DND-41 (cell line): ENCODE measurements around the gene DHX32.

Experiments used
- ATAC-seq: fragments of 200-7000 bp; cut with Tn5 transposase; 3 replicates; pipeline ENCODE4 v1.9.1; 2021; ENCODE audit warnings: low read depth; ENCODE audit not compliant: insufficient read depth
- DNase-seq: peaks from one replicate; pipeline ENCODE4 v3.0.0-alpha.2; 2020
- H2AFZ ChIP-seq: 2 replicates; pipeline ENCODE4 v1.6.0; 2012; ENCODE audit warnings: low read depth, low read length
- H3K27ac ChIP-seq: 2 replicates; pipeline ENCODE4 v1.5.1; 2012; ENCODE audit warnings: low read length, inconsistent platforms
- H3K27me3 ChIP-seq: fragments of 200-600 bp; sonication (generic); 2 replicates; pipeline ENCODE4 v1.6.0; 2012; ENCODE audit warnings: low read length, mild to moderate bottlenecking, inconsistent platforms; ENCODE audit not compliant: insufficient read depth, poor library complexity
- H3K36me3 ChIP-seq: 2 replicates; pipeline ENCODE4 v1.5.1; 2012; ENCODE audit warnings: low read length, inconsistent platforms; ENCODE audit not compliant: insufficient read depth
- H3K4me1 ChIP-seq: 2 replicates; pipeline ENCODE4 v1.5.1; 2012; ENCODE audit warnings: mild to moderate bottlenecking, low read length; ENCODE audit not compliant: insufficient read depth
- H3K4me2 ChIP-seq: 2 replicates; pipeline ENCODE4 v1.6.0; 2012; ENCODE audit warnings: mild to moderate bottlenecking, moderate library complexity, low read length, inconsistent platforms; ENCODE audit not compliant: insufficient read depth
- H3K4me3 ChIP-seq, 2 experiments: fragments of 200-600 bp in 1 of 2; shearing (Covaris generic) in 1 of 2; 2 replicates each; pipeline ENCODE4 v1.5.1; 2012 to 2016; ENCODE audit warnings: inconsistent platforms in 2 of 2, low read length in 2 of 2, mild to moderate bottlenecking in 2 of 2, low read depth in 1 of 2, moderate library complexity in 1 of 2
- H3K79me2 ChIP-seq: 2 replicates; pipeline ENCODE4 v1.6.0; 2012; ENCODE audit warnings: low read length, inconsistent platforms; ENCODE audit not compliant: insufficient read depth
- H3K9ac ChIP-seq: 2 replicates; pipeline ENCODE4 v1.6.0; 2012; ENCODE audit warnings: low read depth, mild to moderate bottlenecking, inconsistent platforms, low read length, moderate library complexity
- H3K9me3 ChIP-seq: 2 replicates; pipeline ENCODE4 v1.5.1; 2012; ENCODE audit warnings: low read length, moderate library complexity, mild to moderate bottlenecking, inconsistent platforms; ENCODE audit not compliant: insufficient read depth, severe bottlenecking
- H4K20me1 ChIP-seq: 2 replicates; pipeline ENCODE4 v1.6.0; 2012; ENCODE audit warnings: low read length; ENCODE audit not compliant: insufficient read depth
- CTCF ChIP-seq: IDR thresholded peaks from 2 replicates; pipeline ENCODE4 v1.5.1; 2012; ENCODE audit warnings: borderline replicate concordance, low read length, moderate library complexity, mild to moderate bottlenecking; ENCODE audit not compliant: poor library complexity, severe bottlenecking; ENCODE audit errors: extremely low read depth
- EZH2 ChIP-seq: IDR thresholded peaks from 3 replicates; pipeline ENCODE4 v1.6.1; 2012; ENCODE audit warnings: borderline replicate concordance, low read depth, mild to moderate bottlenecking, moderate library complexity, low read length, inconsistent platforms; ENCODE audit not compliant: severe bottlenecking

DHX32 gene

GRCh38 chr10:125827133-125827532 is 54.0 kb downstream of the DHX32 start:
- H3K36me3 ChIP-seq = peaks cover 72% of the 10 kb centered on the region
- no peak overlapping the region for H3K4me3 ChIP-seq
- no peaks in the 10 kb centered on the region for H3K9me3 ChIP-seq
- DNase-seq (no peak), ATAC-seq (no peak)
- peaks cover 30% of the 10 kb centered on the region for H3K4me1 ChIP-seq
- no peak overlapping the region for H3K4me2 ChIP-seq
- H3K27me3 ChIP-seq = no peaks in the 10 kb centered on the region
- no peak overlapping the region for H2AFZ ChIP-seq
- H3K79me2 ChIP-seq = peaks cover 56% of the 10 kb centered on the region
- peaks cover 29% of the 10 kb centered on the region; the same call in 1 of the 2 replicates for H4K20me1 ChIP-seq
- H3K27ac ChIP-seq = no peak overlapping the region
- H3K9ac ChIP-seq = no peak overlapping the region
- TF ChIP-seq EZH2 (no peak), CTCF (no peak)

- Histone ChIP-seq H2AFZ (no peak overlapping the region), H3K4me2 (peak overlapping the region; percentile 88), H3K36me3 (peaks cover 49% of the 10 kb centered on the region), H3K4me3 (peak overlapping the region; percentile 92 to 95), H3K9ac (peak overlapping the region; percentile 73), H3K9me3 (no peaks in the 10 kb centered on the region), H3K27ac (0 out of 2 replicates have a peak overlapping the region, but pooled peaks have one; percentile 100), H3K27me3 (no peaks in the 10 kb centered on the region), H4K20me1 (peaks cover 20% of the 10 kb centered on the region; the same call in 1 of the 2 replicates), H3K79me2 (peaks cover 67% of the 10 kb centered on the region), H3K4me1 (peaks cover 46% of the 10 kb centered on the region)
- DNase-seq = no peak
- TF ChIP-seq EZH2 = no peak
- no peak for TF ChIP-seq CTCF
- no peak for ATAC-seq
Measured at GRCh38 chr10:125824736-125825135, 56.4 kb downstream of the DHX32 start.

GRCh38 chr10:125823663-125824251 is 57.3 kb downstream of the DHX32 start:
- DNase-seq (peak; percentile 23), ATAC-seq (peak; percentile 5; the same call in 2 of the 3 replicates)
- H4K20me1 ChIP-seq = peaks cover 19% of the 10 kb centered on the region; the same call in 1 of the 2 replicates

More at GRCh38 chr10:125823663-125824251, 57.3 kb downstream of the DHX32 start:
- peak overlapping the region; percentile 73 for H3K9ac ChIP-seq
- H3K36me3 ChIP-seq = peaks cover 39% of the 10 kb centered on the region
- peak overlapping the region; percentile 92 to 95 for H3K4me3 ChIP-seq
- peaks cover 46% of the 10 kb centered on the region for H3K4me1 ChIP-seq
- H3K79me2 ChIP-seq = peaks cover 67% of the 10 kb centered on the region
- H3K9me3 ChIP-seq = no peaks in the 10 kb centered on the region
- no peaks in the 10 kb centered on the region for H3K27me3 ChIP-seq
- peak overlapping the region; percentile 99 for H2AFZ ChIP-seq
- TF ChIP-seq EZH2 (no peak), CTCF (no peak)
- peak overlapping the region; percentile 100 for H3K27ac ChIP-seq
- peak overlapping the region; percentile 88 for H3K4me2 ChIP-seq
